ENCODE data around the gene UPK3B. TPM values are rescaled to one million over a fixed set of nuclear protein-coding genes. Genes with fewer than 3 reads are reported as not detected.
"Not testable (repeated sequence)": the region's sequence is repeated elsewhere in the genome, so short reads cannot be mapped to it uniquely, and the experiment has no call there.

Gene UPK3B
- total RNA-seq (ENCODE audit: unreplicated experiment) = 0.87 TPM
- long read RNA-seq = 0 reads

- Mint-ChIP-seq H3K27me3 (ENCODE audit: unreplicated experiment) (peaks cover 6% of the 10 kb centered on the region), H3K4me3 (ENCODE audit: unreplicated experiment) (no peak within 1 kb of the TSS), H3K9me3 (ENCODE audit: unreplicated experiment) (no peaks in the 10 kb centered on the region), H3K4me1 (ENCODE audit: unreplicated experiment) (peaks cover 3% of the 10 kb centered on the region), H3K27ac (ENCODE audit: unreplicated experiment) (peak within 1 kb of the TSS; percentile 24), H3K36me3 (ENCODE audit: low read depth, unreplicated experiment) (no peaks in the 10 kb centered on the region)
- TF ChIP-seq, protein P1, sequence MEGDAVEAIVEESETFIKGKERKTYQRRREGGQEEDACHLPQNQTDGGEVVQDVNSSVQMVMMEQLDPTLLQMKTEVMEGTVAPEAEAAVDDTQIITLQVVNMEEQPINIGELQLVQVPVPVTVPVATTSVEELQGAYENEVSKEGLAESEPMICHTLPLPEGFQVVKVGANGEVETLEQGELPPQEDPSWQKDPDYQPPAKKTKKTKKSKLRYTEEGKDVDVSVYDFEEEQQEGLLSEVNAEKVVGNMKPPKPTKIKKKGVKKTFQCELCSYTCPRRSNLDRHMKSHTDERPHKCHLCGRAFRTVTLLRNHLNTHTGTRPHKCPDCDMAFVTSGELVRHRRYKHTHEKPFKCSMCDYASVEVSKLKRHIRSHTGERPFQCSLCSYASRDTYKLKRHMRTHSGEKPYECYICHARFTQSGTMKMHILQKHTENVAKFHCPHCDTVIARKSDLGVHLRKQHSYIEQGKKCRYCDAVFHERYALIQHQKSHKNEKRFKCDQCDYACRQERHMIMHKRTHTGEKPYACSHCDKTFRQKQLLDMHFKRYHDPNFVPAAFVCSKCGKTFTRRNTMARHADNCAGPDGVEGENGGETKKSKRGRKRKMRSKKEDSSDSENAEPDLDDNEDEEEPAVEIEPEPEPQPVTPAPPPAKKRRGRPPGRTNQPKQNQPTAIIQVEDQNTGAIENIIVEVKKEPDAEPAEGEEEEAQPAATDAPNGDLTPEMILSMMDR (IDR thresholded peaks at IDR 0.05; ENCODE audit: unreplicated experiment) = no peak
- no peak for DNase-seq (ENCODE audit: low spot score)
Observed at GRCh38 chr7:76509931-76510877, at the start of gene UPK3B. Gene UPK3B (plus strand): TSS chr7:76510552. CDS start chr7:76510653, 101 bp downstream.

GRCh38 chr7:76460767-76461166, 49.6 kb upstream of the UPK3B start:
- H3K36me3 Mint-ChIP-seq (ENCODE audit: low read depth, unreplicated experiment) = not testable (repeated sequence)

DNA sequence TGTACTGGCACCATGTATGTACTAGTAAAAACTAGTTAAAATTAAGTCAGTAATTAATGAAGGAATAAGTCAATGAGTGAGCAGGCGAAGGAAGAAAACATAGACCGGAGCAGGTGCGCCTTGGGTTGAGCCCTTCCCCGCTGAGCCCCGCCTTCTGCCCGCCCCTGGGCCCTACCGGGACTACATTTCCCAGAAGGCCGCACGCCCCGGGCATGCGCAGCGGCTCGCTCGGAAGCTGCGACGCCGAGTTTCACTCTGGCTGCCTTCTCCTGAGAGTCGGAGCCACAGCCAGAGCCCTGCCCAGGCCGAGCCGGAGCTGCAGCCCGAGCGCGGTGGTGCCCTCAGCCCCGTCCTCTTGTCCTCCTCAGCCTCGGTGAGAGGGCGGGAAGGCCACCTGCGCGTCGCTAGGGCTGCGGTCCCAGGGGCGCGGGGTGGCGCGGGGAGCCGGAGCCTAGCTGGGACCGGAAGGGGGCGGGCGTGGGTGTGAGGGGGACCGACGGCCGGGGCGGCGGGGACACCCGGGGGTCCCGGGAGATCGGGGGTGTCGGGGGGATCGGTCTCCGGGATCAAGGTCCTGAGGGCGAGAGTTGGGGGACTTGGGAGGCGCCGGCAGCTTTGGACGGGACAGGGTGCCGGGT, 48.8 kb upstream of the UPK3B start, which contains the start of gene DTX2:
TSS of gene DTX2 (plus strand) at position 246 of the 638 bp plus-strand sequence. CDS start 18,801 bp downstream, outside the sequence.
- not testable (repeated sequence) for H3K4me1 Mint-ChIP-seq (ENCODE audit: unreplicated experiment); H3K9me3 Mint-ChIP-seq (ENCODE audit: unreplicated experiment); H3K27me3 Mint-ChIP-seq (ENCODE audit: unreplicated experiment); H3K4me3 Mint-ChIP-seq (ENCODE audit: unreplicated experiment); H3K36me3 Mint-ChIP-seq (ENCODE audit: low read depth, unreplicated experiment); H3K27ac Mint-ChIP-seq (ENCODE audit: unreplicated experiment)
- DNase-seq (ENCODE audit: low spot score) = peak; percentile 25

More at GRCh38 chr7:76460767-76461166, 49.6 kb upstream of the UPK3B start:
- not testable (repeated sequence) for H3K4me1 Mint-ChIP-seq (ENCODE audit: unreplicated experiment); DNase-seq (ENCODE audit: low spot score); H3K27ac Mint-ChIP-seq (ENCODE audit: unreplicated experiment); H3K27me3 Mint-ChIP-seq (ENCODE audit: unreplicated experiment); H3K4me3 Mint-ChIP-seq (ENCODE audit: unreplicated experiment); H3K9me3 Mint-ChIP-seq (ENCODE audit: unreplicated experiment)

DNA sequence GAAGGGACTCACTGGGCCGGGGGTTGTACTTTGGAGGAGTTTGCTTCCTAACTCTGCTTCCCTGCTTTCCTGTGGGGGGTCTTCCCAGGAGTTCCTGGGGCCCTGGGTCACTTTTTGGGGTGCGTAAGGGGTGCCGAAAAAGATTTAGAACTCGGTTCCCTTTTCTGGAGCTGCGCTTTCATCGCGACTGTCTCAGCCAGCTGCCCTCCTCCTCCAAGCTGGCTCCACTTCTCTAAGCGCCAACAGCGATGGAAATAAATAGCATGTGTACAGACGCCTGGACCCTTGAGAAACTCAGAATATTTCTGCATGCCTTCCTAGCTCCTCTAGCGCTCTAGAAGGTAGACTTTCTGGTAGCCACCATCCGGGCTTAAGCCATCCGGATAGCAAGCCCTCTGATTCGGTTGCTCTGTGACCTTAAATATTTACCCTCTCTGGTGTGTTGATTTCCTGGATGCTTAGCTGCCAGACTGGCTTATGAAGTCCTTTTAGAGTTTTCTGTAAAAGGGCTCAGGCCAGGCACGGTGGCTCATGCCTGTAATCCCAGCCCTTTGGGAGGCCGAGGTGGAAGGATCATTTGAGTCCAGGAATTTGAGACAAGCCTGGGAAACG, 48.0 kb upstream of the UPK3B start:
- not testable (repeated sequence) for H3K9me3 Mint-ChIP-seq (ENCODE audit: unreplicated experiment); DNase-seq (ENCODE audit: low spot score); H3K27ac Mint-ChIP-seq (ENCODE audit: unreplicated experiment); H3K36me3 Mint-ChIP-seq (ENCODE audit: low read depth, unreplicated experiment); H3K4me3 Mint-ChIP-seq (ENCODE audit: unreplicated experiment); H3K4me1 Mint-ChIP-seq (ENCODE audit: unreplicated experiment); H3K27me3 Mint-ChIP-seq (ENCODE audit: unreplicated experiment)

GRCh38 chr7:76464959-76465358, 45.4 kb upstream of the UPK3B start:
- not testable (repeated sequence) for H3K27me3 Mint-ChIP-seq (ENCODE audit: unreplicated experiment); H3K4me3 Mint-ChIP-seq (ENCODE audit: unreplicated experiment); H3K9me3 Mint-ChIP-seq (ENCODE audit: unreplicated experiment); H3K27ac Mint-ChIP-seq (ENCODE audit: unreplicated experiment); DNase-seq (ENCODE audit: low spot score); H3K36me3 Mint-ChIP-seq (ENCODE audit: low read depth, unreplicated experiment); H3K4me1 Mint-ChIP-seq (ENCODE audit: unreplicated experiment)

GRCh38 chr7:76465950-76466349, 44.4 kb upstream of the UPK3B start:
- not testable (repeated sequence) for H3K9me3 Mint-ChIP-seq (ENCODE audit: unreplicated experiment); H3K36me3 Mint-ChIP-seq (ENCODE audit: low read depth, unreplicated experiment); DNase-seq (ENCODE audit: low spot score); H3K27me3 Mint-ChIP-seq (ENCODE audit: unreplicated experiment); H3K4me3 Mint-ChIP-seq (ENCODE audit: unreplicated experiment); H3K27ac Mint-ChIP-seq (ENCODE audit: unreplicated experiment); H3K4me1 Mint-ChIP-seq (ENCODE audit: unreplicated experiment)

DNA sequence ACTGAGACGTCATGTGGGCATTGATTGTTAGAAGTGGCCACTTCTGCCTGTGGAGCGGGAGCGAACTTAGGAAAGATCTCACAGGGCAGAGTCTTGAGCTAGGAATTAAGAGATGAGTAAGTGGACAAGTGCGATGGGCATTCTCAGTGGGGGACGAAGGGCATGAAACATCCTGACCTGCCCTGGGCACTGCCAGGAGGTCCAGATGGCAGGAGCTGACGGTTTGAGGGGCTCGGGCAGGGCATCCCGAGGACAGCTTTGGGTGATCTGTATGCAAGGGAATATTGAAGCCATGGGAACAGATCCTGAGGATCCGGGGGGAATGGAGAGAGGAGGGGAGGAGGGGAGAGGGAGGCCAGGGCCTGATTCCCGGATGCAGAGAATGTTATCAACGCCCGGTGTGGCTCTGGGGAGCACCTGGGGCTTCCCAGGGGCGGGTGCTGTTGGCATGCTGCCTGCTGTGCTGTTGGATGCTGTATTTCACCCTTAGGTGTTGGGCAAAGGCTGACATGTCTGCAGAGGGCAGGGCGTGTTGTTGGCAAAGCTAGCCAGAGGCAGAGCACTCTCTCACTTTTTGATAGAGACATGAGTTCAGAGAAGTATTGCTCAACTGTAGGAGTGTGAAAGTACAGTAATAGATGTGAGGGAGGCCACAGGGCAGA, 42.5 kb upstream of the UPK3B start:
- H3K27me3 Mint-ChIP-seq (ENCODE audit: unreplicated experiment); H3K4me3 Mint-ChIP-seq (ENCODE audit: unreplicated experiment); DNase-seq (ENCODE audit: low spot score); H3K9me3 Mint-ChIP-seq (ENCODE audit: unreplicated experiment); H3K27ac Mint-ChIP-seq (ENCODE audit: unreplicated experiment); H3K4me1 Mint-ChIP-seq (ENCODE audit: unreplicated experiment); H3K36me3 Mint-ChIP-seq (ENCODE audit: low read depth, unreplicated experiment): not testable (repeated sequence)

- not testable (repeated sequence) for H3K36me3 Mint-ChIP-seq (ENCODE audit: low read depth, unreplicated experiment); H3K9me3 Mint-ChIP-seq (ENCODE audit: unreplicated experiment); H3K4me1 Mint-ChIP-seq (ENCODE audit: unreplicated experiment); H3K4me3 Mint-ChIP-seq (ENCODE audit: unreplicated experiment); DNase-seq (ENCODE audit: low spot score); H3K27me3 Mint-ChIP-seq (ENCODE audit: unreplicated experiment)
- H3K27ac Mint-ChIP-seq (ENCODE audit: unreplicated experiment) = peak overlapping the region; percentile 52
Observed at GRCh38 chr7:76471556-76472221, 38.7 kb upstream of the UPK3B start.

DNA sequence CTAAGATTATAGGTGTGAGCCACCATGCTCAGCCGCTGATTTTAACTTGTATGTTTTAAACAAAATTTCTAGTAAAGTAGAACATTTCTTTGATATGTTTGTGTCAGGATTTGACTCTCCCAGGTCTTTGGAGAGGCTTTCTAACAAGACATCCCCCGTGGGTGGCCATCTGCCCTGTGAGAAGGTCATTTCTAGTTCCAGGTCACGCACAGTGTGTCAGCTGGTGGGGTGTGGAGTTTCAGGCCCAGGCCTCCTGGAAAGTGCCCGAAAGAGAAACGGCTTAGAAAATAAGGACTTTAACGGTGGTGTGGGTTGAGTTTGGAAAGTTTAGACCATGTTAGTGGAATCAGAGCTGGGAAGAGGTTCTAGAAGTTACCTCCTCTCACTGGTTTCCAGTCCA, 37.3 kb upstream of the UPK3B start:
- H3K4me3 Mint-ChIP-seq (ENCODE audit: unreplicated experiment); H3K9me3 Mint-ChIP-seq (ENCODE audit: unreplicated experiment); DNase-seq (ENCODE audit: low spot score); H3K36me3 Mint-ChIP-seq (ENCODE audit: low read depth, unreplicated experiment); H3K4me1 Mint-ChIP-seq (ENCODE audit: unreplicated experiment); H3K27me3 Mint-ChIP-seq (ENCODE audit: unreplicated experiment); H3K27ac Mint-ChIP-seq (ENCODE audit: unreplicated experiment): not testable (repeated sequence)

GRCh38 chr7:76476280-76476679, 34.1 kb upstream of the UPK3B start:
- not testable (repeated sequence) for H3K27me3 Mint-ChIP-seq (ENCODE audit: unreplicated experiment); H3K4me1 Mint-ChIP-seq (ENCODE audit: unreplicated experiment); H3K9me3 Mint-ChIP-seq (ENCODE audit: unreplicated experiment); H3K27ac Mint-ChIP-seq (ENCODE audit: unreplicated experiment); DNase-seq (ENCODE audit: low spot score); H3K36me3 Mint-ChIP-seq (ENCODE audit: low read depth, unreplicated experiment); H3K4me3 Mint-ChIP-seq (ENCODE audit: unreplicated experiment)
